A673 (cell line): ENCODE results near the gene HHLA2.

ENCODE experiments used
- EZH2 ChIP-seq: fragments of 200-600 bp; sonication (generic); IDR thresholded peaks from 2 replicates; pipeline ENCODE4 v1.6.1; 2017; ENCODE audit warnings: borderline replicate concordance, low read depth, mild to moderate bottlenecking, mixed read lengths, antibody characterized with exemption, low read length; ENCODE audit not compliant: poor library complexity, severe bottlenecking
- TF ChIP-seq, protein P1 (sequence below): fragments of 300-800, 200-600 bp; sonication (generic); conservative IDR thresholded peaks from 2 replicates; pipeline ENCODE4 v1.5.1; 2017; ENCODE audit warnings: low read depth, mild to moderate bottlenecking, antibody characterized with exemption, low read length, moderate library complexity, mixed read lengths

DNA sequence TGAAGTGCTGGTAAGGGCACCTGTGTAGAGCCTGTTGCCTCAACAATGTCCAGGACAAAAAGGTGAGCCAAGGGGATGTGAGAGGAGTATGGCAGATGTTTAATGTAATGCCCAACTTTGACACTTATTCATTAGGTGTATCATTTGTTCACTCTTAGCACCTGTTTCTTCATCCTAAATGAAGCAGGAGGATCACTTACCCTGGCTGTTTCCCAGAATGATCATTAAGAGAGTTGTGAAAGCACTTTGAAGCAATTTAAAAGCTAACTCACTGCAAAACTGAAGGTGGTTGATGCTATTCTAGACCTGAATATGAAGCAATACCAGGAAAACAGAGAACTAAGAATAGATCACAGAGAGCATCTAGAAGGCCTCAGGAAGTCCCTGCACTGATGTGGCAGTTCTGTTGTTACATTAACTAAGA is 3.4 kb upstream of the HHLA2 start:
- TF ChIP-seq, protein P1, sequence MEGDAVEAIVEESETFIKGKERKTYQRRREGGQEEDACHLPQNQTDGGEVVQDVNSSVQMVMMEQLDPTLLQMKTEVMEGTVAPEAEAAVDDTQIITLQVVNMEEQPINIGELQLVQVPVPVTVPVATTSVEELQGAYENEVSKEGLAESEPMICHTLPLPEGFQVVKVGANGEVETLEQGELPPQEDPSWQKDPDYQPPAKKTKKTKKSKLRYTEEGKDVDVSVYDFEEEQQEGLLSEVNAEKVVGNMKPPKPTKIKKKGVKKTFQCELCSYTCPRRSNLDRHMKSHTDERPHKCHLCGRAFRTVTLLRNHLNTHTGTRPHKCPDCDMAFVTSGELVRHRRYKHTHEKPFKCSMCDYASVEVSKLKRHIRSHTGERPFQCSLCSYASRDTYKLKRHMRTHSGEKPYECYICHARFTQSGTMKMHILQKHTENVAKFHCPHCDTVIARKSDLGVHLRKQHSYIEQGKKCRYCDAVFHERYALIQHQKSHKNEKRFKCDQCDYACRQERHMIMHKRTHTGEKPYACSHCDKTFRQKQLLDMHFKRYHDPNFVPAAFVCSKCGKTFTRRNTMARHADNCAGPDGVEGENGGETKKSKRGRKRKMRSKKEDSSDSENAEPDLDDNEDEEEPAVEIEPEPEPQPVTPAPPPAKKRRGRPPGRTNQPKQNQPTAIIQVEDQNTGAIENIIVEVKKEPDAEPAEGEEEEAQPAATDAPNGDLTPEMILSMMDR: no peak
- TF ChIP-seq EZH2: no peak
